HepG2 (cell line): ENCODE data around the gene ANTXR1. TPM values are rescaled to one million over a fixed set of nuclear protein-coding genes. Genes with fewer than 3 reads are reported as not detected.
A peak's percentile ranks its signal among the peaks of the same experiment; 100 is the strongest.

Experiments used
- ATAC-seq: fragments of 200-7000 bp; cut with Tn5 transposase; 3 replicates; pipeline ENCODE4 v1.9.1; 2020; ENCODE audit warnings: mild to moderate bottlenecking, moderate library complexity
- BruUV-seq: library from RNA; stranded (reverse); fragments of 400-500 nt; replicated peaks from 2 replicates; lab custom pipeline; 2021; lab: Mats Ljungman, UMichigan
- CTCF ChIA-PET: fragments of 300-600 bp; formaldehyde crosslinking; extraction: SDS; loops from one replicate; lab custom pipeline; 2021; ENCODE audit warnings: low total read pairs, inconsistent platforms, low intra/inter-chr PET ratio; lab: Yijun Ruan, JAX
- POLR2A ChIA-PET: fragments of 350-600 bp; sonication (Branson Sonifier 250); formaldehyde crosslinking; loops from one replicate; lab custom pipeline; 2020; ENCODE audit warnings: antibody characterized with exemption, inconsistent platforms; lab: Yijun Ruan, JAX
- DNase-seq: peaks from one replicate; pipeline ENCODE4 v3.0.0-alpha.2; 2015; ENCODE audit warnings: low spot score
- FAIRE-seq: peaks from 3 replicates; lab custom pipeline; 2011; peaks lifted over from hg19 to GRCh38; lab: Jason Lieb, UNC
- H2AFZ ChIP-seq: one replicate; pipeline ENCODE4 v1.6.1; 2011; ENCODE audit warnings: low read length, inconsistent platforms
- H3K27ac ChIP-seq: fragments of 300-600 bp; 3 replicates; pipeline ENCODE4 v1.8.0; 2011; ENCODE audit warnings: mixed run types, mild to moderate bottlenecking, mixed read lengths, low read length, inconsistent platforms; ENCODE audit not compliant: insufficient read depth; ENCODE audit errors: extremely low read length
- H3K27me3 ChIP-seq, 2 experiments: fragments of 200-600 bp in 1 of 2; 2 replicates in 1 of 2; 3 replicates in 1 of 2; pipeline versions ENCODE4 v1.6.0 to v1.8.0; 2011; ENCODE audit warnings: low read length in 2 of 2, mild to moderate bottlenecking in 2 of 2, moderate library complexity in 2 of 2, inconsistent platforms in 1 of 2; ENCODE audit not compliant: insufficient read depth in 2 of 2, control insufficient read depth in 1 of 2
- H3K36me3 ChIP-seq, 2 experiments: fragments of 200-600 bp in 1 of 2; replicated peaks in 1 of 2; 2 replicates in 1 of 2; 3 replicates in 1 of 2; pipeline versions ENCODE4 v1.5.1 to v1.8.0; 2011; ENCODE audit warnings: low read length in 2 of 2, inconsistent platforms in 1 of 2; ENCODE audit not compliant: insufficient read depth in 2 of 2, control insufficient read depth in 1 of 2
- H3K4me1 ChIP-seq: 2 replicates; pipeline ENCODE4 v1.5.1; 2012; ENCODE audit warnings: low read length, inconsistent platforms; ENCODE audit not compliant: insufficient read depth
- H3K4me2 ChIP-seq: 2 replicates; pipeline ENCODE4 v1.6.0; 2011; ENCODE audit warnings: low read depth, low read length, inconsistent platforms
- H3K4me3 ChIP-seq, 3 experiments: fragments of 200-600 bp in 1 of 3; sonication (generic), shearing (Covaris generic) in 1 of 3; replicated peaks in 1 of 3; 2 replicates each; pipeline ENCODE4 v1.5.1; 2011 to 2016; ENCODE audit warnings: low read length in 3 of 3, inconsistent platforms in 2 of 3, low read depth in 2 of 3, mild to moderate bottlenecking in 2 of 3, control low read depth in 1 of 3, mixed read lengths in 1 of 3; ENCODE audit not compliant: insufficient read depth in 1 of 3
- H3K79me2 ChIP-seq: one replicate; pipeline ENCODE4 v1.6.1; 2011; ENCODE audit warnings: low read length, inconsistent platforms; ENCODE audit not compliant: insufficient read depth
- H3K9ac ChIP-seq: 2 replicates; pipeline ENCODE4 v1.6.0; 2011; ENCODE audit warnings: mild to moderate bottlenecking, low read depth, low read length, inconsistent platforms; ENCODE audit not compliant: insufficient read depth
- H3K9me3 ChIP-seq: 2 replicates; pipeline ENCODE4 v1.5.1; 2012; ENCODE audit warnings: mild to moderate bottlenecking, low read length
- H4K20me1 ChIP-seq: 2 replicates; pipeline ENCODE4 v1.6.0; 2011; ENCODE audit warnings: inconsistent platforms, mild to moderate bottlenecking, low read length, moderate library complexity; ENCODE audit not compliant: insufficient read depth
- FOXA1 ChIP-seq, 2 experiments: fragments of 450-650 bp in 1 of 2; sonication (generic) in 1 of 2; formaldehyde crosslinking in 1 of 2; IDR thresholded peaks; 2 replicates each; pipeline versions ENCODE4 v1.4.0 to v1.6.1; 2016 to 2020; ENCODE audit warnings: missing genetic modification reagents in 1 of 2
- HDAC6 ChIP-seq: fragments of 200-600 bp; sonication (generic); IDR thresholded peaks from 2 replicates; pipeline ENCODE4 v1.7.0; 2017; ENCODE audit warnings: mild to moderate bottlenecking, antibody characterized with exemption, low read length, low read depth
- IRF2 ChIP-seq: IDR thresholded peaks from 2 replicates; pipeline ENCODE4 v1.6.1; 2018; ENCODE audit warnings: missing genetic modification reagents, missing compliant biosample characterization
- JUND ChIP-seq: sonication (generic); formaldehyde crosslinking; IDR thresholded peaks from 2 replicates; pipeline ENCODE4 v1.8.0; 2022; ENCODE audit warnings: mild to moderate bottlenecking, missing genetic modification reagents
- LBX2 ChIP-seq: sonication (generic); formaldehyde crosslinking; IDR thresholded peaks from 2 replicates; pipeline ENCODE4 v1.5.0; 2020; ENCODE audit warnings: missing genetic modification reagents, mild to moderate bottlenecking, borderline replicate concordance
- MAX ChIP-seq: IDR thresholded peaks from 2 replicates; pipeline ENCODE4 v1.6.1; 2012; ENCODE audit warnings: inconsistent platforms
- MBD4 ChIP-seq: IDR thresholded peaks from 2 replicates; pipeline ENCODE4 v1.6.1; 2012; ENCODE audit warnings: low read length, inconsistent platforms, borderline replicate concordance
- MXD4 ChIP-seq: IDR thresholded peaks from 2 replicates; pipeline ENCODE4 v1.6.1; 2016; ENCODE audit warnings: mild to moderate bottlenecking, missing biosample characterization, missing genetic modification reagents
- MZF1 ChIP-seq: sonication (generic); formaldehyde crosslinking; IDR thresholded peaks from 2 replicates; pipeline ENCODE4 v1.8.1; 2023; ENCODE audit warnings: mild to moderate bottlenecking, missing genetic modification reagents, borderline replicate concordance
- TBL1XR1 ChIP-seq: fragments of 150-350 bp; IDR thresholded peaks from 2 replicates; pipeline ENCODE4 v1.6.1; 2014; ENCODE audit warnings: borderline replicate concordance, low read length; ENCODE audit not compliant: partially characterized antibody
- TP53 ChIP-seq: sonication (generic); formaldehyde crosslinking; conservative IDR thresholded peaks from 2 replicates; pipeline ENCODE4 v1.4.0; 2020; ENCODE audit warnings: missing genetic modification reagents
- ZNF180 ChIP-seq: sonication (generic); formaldehyde crosslinking; IDR thresholded peaks from 2 replicates; pipeline ENCODE4 v1.4.0; 2020; ENCODE audit warnings: low read depth, missing genetic modification reagents, borderline replicate concordance
- WGBS: methylation state at CpG from one replicate; pipeline ENCODE4 v1.1.6; 2017; ENCODE audit warnings: low lambda C conversion rate; 5-methylcytosine and 5-hydroxymethylcytosine counted together
- in situ Hi-C: cut with HindIII; loops from 2 replicates; pipeline ENCODE4 v1.10.0; 2017; ENCODE audit warnings: low pct_unique_long_range_greater_than_20kb; ENCODE audit not compliant: extremely low pct_ligation_motif_present
- intact Hi-C: fragments of 100-400 bp; cut with micrococcal nuclease; formaldehyde crosslinking; loops from one replicate; pipeline ENCODE4 v1.10.0; 2022; ENCODE audit not compliant: unreplicated experiment
- polyA plus RNA-seq, 8 experiments: library from polyadenylated mRNA; depleted of rRNA in 3 of 8; stranded (reverse) in 7 of 8; unstranded in 1 of 8; fragments of >200 nt; fragmentation: Illumina TruSeq in 4 of 8; extraction: Trizol in 4 of 8; gene quantifications; 2 replicates each; pipeline versions ENCODE4 v1.2.1 to v1.2.3, GENCODE V29; 2011 to 2016; ENCODE audit warnings: low read depth in 4 of 8, missing spikeins in 1 of 8, mixed read lengths in 1 of 8; ENCODE audit not compliant: insufficient read depth in 1 of 8
- total RNA-seq, 5 experiments: library from RNA; depleted of rRNA; stranded (reverse); fragments of >200 nt; fragmentation: Illumina TruSeq; extraction: Trizol; gene quantifications; 2 replicates each; pipeline ENCODE4 v1.2.3, GENCODE V29; 2016; ENCODE audit warnings: low read depth in 1 of 5
- TF ChIP-seq, protein P1 (sequence below): sonication (generic); formaldehyde crosslinking; IDR thresholded peaks from 2 replicates; pipeline ENCODE4 v1.5.0; 2020; ENCODE audit warnings: missing genetic modification reagents

ANTXR1 gene
- total and polyA plus RNA-seq, 2 of the 13 experiments (the other 11 are each of a cell fraction or from before 2014, with no cell fraction given): 4.5 to 12.7 TPM

GRCh38 chr2:69096326-69097095 lies 83.5 kb downstream of the ANTXR1 start:
- peak; percentile 57 for ATAC-seq
- no peaks in the 10 kb centered on the region for H3K79me2 ChIP-seq
- TF ChIP-seq HDAC6 (no peak), LBX2 (CRISPR knock-in tag) (no peak), FOXA1 (IDR thresholded peaks at IDR 0.05) (no peak), FOXA1 (CRISPR knock-in tag; IDR thresholded peaks at IDR 0.05) (0 out of 2 replicates have a peak, but pooled peaks have one; percentile 20), JUND (no peak), TBL1XR1 (no peak), IRF2 (CRISPR knock-in tag) (no peak), MBD4 (0 out of 2 replicates have a peak, but pooled peaks have one; percentile 13), MAX (0 out of 2 replicates have a peak, but pooled peaks have one; percentile 5), MXD4 (CRISPR knock-in tag) (no peak), TP53 (CRISPR knock-in tag) (no peak), MZF1 (CRISPR knock-in tag) (no peak), ZNF180 (CRISPR knock-in tag) (peak; percentile 94; the same call in 1 of the 2 replicates)
- TF ChIP-seq, protein P1, sequence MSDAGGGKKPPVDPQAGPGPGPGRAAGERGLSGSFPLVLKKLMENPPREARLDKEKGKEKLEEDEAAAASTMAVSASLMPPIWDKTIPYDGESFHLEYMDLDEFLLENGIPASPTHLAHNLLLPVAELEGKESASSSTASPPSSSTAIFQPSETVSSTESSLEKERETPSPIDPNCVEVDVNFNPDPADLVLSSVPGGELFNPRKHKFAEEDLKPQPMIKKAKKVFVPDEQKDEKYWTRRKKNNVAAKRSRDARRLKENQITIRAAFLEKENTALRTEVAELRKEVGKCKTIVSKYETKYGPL: no peak
- TF ChIP-seq, all 625 proteins: peak for 4
- no TSS peak for BruUV-seq
- no peak overlapping the region for H2AFZ ChIP-seq
- peaks cover 20% of the 10 kb centered on the region for H3K4me1 ChIP-seq
- in situ Hi-C loops: no loop called here
- 0 out of 5 replicates have a peak, but pooled peaks cover 0 to 3% of the 10 kb centered on the region in 2 experiments for H3K36me3 ChIP-seq
- H3K27ac ChIP-seq: peak overlapping the region; percentile 54
- POLR2A ChIA-PET: interaction anchor here (1.3 to 2.0 kb wide), 2 partner anchors 14 to 81 kb away, joined by 7 to 11 read pairs; no protein-coding TSS in a partner anchor
- H3K9me3 ChIP-seq: no peaks in the 10 kb centered on the region
- no peaks in the 10 kb centered on the region for H4K20me1 ChIP-seq
- intact Hi-C loops: loop anchor here (1.0 kb wide), 1 partner anchor 82 kb away; no protein-coding TSS in a partner anchor
- H3K27me3 ChIP-seq: no peaks in the 10 kb centered on the region
- DNase-seq: peak; percentile 25
- no peak for FAIRE-seq
- H3K4me3 ChIP-seq: no peak overlapping the region
- CTCF ChIA-PET: no interaction called here
- H3K4me2 ChIP-seq: peak overlapping the region; percentile 48; the same call in 1 of the 2 replicates
- 61% methylated on average over 2 of the region's 2 CpGs for WGBS
- H3K9ac ChIP-seq: 0 out of 2 replicates have a peak overlapping the region, but pooled peaks have one; percentile 9
